ENCODE results near the gene ZBTB16.

Gene ZBTB16

GRCh38 chr11:114159802-114160632 lies 100.5 kb downstream of the ZBTB16 start:
- DNase-seq = peak; percentile 97
- peak; percentile 65 for TF ChIP-seq POLR2A (IDR thresholded peaks at IDR 0.05; ENCODE audit: low read length)
- no peak for TF ChIP-seq GATA1 (IDR thresholded peaks at IDR 0.05; ENCODE audit: low read depth, low read length)

DNA sequence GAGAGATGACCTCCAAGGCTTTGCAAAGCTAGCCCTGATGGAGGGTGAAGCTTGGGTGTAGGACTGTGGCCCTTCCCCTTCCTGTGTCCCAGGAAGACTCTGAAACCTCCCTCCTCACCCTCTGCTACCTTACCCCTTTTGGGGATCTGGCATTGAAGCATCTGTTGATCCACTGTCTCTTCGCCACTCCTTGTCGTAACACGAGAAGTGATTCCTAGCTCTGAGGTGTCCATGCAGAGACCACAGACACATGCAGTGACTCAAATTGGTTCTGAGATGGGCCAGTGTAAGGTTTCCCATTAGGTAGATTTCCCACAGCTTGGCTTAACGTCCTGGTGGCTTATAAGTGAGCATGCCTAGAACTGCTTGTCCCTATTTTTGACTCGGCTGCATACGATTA lies 101.4 kb downstream of the ZBTB16 start:
- no peak for DNase-seq
- TF ChIP-seq GATA1 (IDR thresholded peaks at IDR 0.05; ENCODE audit: low read depth, low read length) (no peak), POLR2A (IDR thresholded peaks at IDR 0.05; ENCODE audit: low read length) (no peak)

- DNase-seq = peak in 1 of 2 experiments; percentile 22
- TF ChIP-seq GATA1 (IDR thresholded peaks at IDR 0.05; ENCODE audit: low read depth, low read length) (no peak), POLR2A (IDR thresholded peaks at IDR 0.05; ENCODE audit: low read length) (no peak)
These were observed 102.2 kb downstream of the ZBTB16 start for GRCh38 chr11:114161486-114162250.

- TF ChIP-seq POLR2A (IDR thresholded peaks at IDR 0.05; ENCODE audit: low read length) (no peak), GATA1 (IDR thresholded peaks at IDR 0.05; ENCODE audit: low read depth, low read length) (no peak)
- DNase-seq = no peak
These were observed 103.2 kb downstream of the ZBTB16 start for GRCh38 chr11:114162719-114163123.

DNA sequence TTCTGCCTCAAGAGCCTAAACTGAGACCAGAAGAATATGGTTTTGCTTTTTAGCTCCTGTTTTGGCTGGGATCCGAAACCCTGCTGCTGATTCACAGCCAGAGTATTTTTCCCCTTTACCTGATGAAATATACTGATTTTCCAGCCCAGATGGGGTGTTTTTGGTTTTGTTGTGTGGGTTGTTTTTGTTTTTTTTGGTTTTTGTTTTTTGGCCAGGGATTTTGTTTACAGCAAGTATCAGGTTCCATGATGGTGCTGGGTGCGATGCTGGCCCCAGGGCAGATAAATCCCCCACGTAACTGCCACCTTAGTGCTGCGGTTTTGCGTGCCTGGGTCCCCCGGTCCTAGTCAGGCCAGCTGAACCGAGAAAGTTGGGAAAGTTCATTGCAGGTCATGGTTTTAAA lies 103.7 kb downstream of the ZBTB16 start:
- DNase-seq = no peak
- TF ChIP-seq POLR2A (IDR thresholded peaks at IDR 0.05; ENCODE audit: low read length) (no peak), GATA1 (IDR thresholded peaks at IDR 0.05; ENCODE audit: low read depth, low read length) (no peak)

GRCh38 chr11:114163830-114164401 lies 104.4 kb downstream of the ZBTB16 start:
- DNase-seq = no peak
- TF ChIP-seq POLR2A (IDR thresholded peaks at IDR 0.05; ENCODE audit: low read length) (no peak), GATA1 (IDR thresholded peaks at IDR 0.05; ENCODE audit: low read depth, low read length) (no peak)

DNA sequence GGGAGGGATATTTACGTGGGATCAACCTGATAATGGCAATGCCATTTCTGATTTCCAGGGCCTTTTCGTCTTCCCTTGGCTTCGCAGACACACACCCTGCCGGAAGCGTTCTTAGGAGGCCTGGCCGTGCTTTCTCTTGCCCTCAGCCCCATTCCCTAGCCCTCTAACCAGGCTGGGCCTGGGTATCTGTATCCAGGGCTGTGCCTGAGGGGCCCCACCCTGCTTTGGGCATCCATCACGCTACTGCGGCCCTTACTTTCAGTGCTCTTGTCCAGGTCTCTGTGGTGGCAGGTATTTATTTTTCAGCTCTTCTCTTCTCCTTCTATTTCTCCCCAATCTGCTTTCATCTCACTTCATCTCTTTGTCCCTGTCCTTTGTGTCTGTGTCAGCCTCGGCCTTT lies 105.0 kb downstream of the ZBTB16 start:
- TF ChIP-seq GATA1 (IDR thresholded peaks at IDR 0.05; ENCODE audit: low read depth, low read length) = no peak
- no peak for TF ChIP-seq POLR2A (IDR thresholded peaks at IDR 0.05; ENCODE audit: low read length)
- no peak for DNase-seq

GRCh38 chr11:114165326-114166230 lies 106.1 kb downstream of the ZBTB16 start:
- TF ChIP-seq POLR2A (IDR thresholded peaks at IDR 0.05; ENCODE audit: low read length) (no peak), GATA1 (IDR thresholded peaks at IDR 0.05; ENCODE audit: low read depth, low read length) (no peak)
- no peak for DNase-seq

DNA sequence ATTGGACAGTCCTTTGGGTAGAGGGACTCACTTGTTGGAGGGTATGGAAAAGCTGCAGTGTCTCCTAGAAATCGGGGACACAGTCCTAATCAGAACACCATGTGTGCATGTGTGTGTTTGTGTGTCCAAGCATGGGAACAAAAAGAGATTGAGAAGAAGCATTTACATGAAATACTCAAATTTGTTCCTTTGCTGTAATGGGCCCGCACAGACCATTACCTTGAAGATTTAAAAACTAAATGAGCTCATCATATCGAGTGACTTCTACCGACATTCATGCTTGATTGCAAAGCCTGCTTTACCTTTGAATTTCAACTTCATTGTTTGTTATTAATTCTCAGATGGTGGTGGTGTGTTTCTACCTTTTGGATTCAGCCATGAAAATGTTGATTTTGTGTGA lies 106.9 kb downstream of the ZBTB16 start:
- TF ChIP-seq POLR2A (IDR thresholded peaks at IDR 0.05; ENCODE audit: low read length) (no peak), GATA1 (IDR thresholded peaks at IDR 0.05; ENCODE audit: low read depth, low read length) (no peak)
- no peak for DNase-seq

DNA sequence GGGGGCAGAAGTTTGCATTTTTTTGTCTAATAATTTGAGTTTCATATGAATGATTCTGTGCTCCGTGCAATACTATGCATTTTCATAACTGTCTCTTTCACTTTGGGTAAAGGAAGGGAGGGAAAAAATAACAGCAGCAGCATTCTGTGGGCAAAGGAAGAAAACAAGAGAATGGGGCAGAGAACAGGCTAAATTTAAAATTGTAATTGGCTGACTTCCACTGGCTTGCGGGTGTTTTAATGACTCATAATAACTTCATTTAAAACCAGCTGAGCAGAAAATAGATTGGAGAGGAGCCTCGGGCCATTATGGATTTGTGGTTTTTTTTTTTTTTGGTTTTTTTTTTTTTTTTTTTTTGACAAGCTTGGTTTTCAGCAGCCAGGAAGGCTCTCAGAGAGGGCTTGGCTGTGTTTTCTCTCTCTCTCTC lies 107.4 kb downstream of the ZBTB16 start:
- no peak for DNase-seq
- TF ChIP-seq GATA1 (IDR thresholded peaks at IDR 0.05; ENCODE audit: low read depth, low read length) (no peak), POLR2A (IDR thresholded peaks at IDR 0.05; ENCODE audit: low read length) (no peak)

- TF ChIP-seq GATA1 (IDR thresholded peaks at IDR 0.05; ENCODE audit: low read depth, low read length) = no peak
- TF ChIP-seq POLR2A (IDR thresholded peaks at IDR 0.05; ENCODE audit: low read length) = no peak
- DNase-seq = no peak
These were observed 107.8 kb downstream of the ZBTB16 start for GRCh38 chr11:114167355-114167754.

- TF ChIP-seq POLR2A (IDR thresholded peaks at IDR 0.05; ENCODE audit: low read length) (no peak), GATA1 (IDR thresholded peaks at IDR 0.05; ENCODE audit: low read depth, low read length) (no peak)
- DNase-seq = no peak
These were observed 108.4 kb downstream of the ZBTB16 start for GRCh38 chr11:114167771-114168448.

DNA sequence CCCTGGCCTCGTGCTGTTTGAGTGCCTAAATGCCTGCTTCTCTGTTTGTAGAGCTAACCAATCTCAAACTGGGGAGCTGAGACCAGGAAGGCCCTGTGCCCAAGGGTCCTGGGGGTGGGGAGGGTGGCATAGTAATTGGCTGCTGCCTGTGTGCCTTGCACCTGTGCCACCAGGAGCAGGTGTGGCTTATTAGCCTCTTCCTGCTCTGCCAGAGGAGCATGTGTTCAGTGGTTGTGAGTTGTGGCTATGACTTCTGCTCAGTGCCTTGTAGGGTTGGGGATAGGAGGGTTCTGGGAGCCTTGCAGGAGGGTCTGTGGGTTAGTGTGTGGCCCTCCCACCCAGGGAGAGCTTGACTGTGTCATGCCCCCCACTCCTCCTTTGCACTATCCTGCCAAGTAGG lies 109.2 kb downstream of the ZBTB16 start:
- DNase-seq = no peak
- TF ChIP-seq GATA1 (IDR thresholded peaks at IDR 0.05; ENCODE audit: low read depth, low read length) (no peak), POLR2A (IDR thresholded peaks at IDR 0.05; ENCODE audit: low read length) (no peak)

All from erythroblast (primary cell).